Stimulated activated CD8-positive, alpha-beta memory T cell treated with anti-CD3 and anti-CD28 coated beads, Interleukin-15, amount 100 ng/mL, for 4 hours (primary cell): ENCODE measurements around the gene TFE3.

Source experiments
- DNase-seq, 2 donors: peaks; one replicate each; pipeline ENCODE4 v3.0.0-alpha.2; 2020; ENCODE audit warnings: low read depth in 2 of 2

The TFE3 gene

GRCh38 chrX:49060914-49061313 lies 17.8 kb upstream of the TFE3 start:
- DNase-seq = no peak

- DNase-seq = no peak
Measured at GRCh38 chrX:49059681-49060085, 16.5 kb upstream of the TFE3 start.

GRCh38 chrX:49059201-49059600 lies 16.0 kb upstream of the TFE3 start:
- no peak for DNase-seq

GRCh38 chrX:49058794-49059193 lies 15.6 kb upstream of the TFE3 start, which contains the start of gene CCDC120:
Gene CCDC120, plus strand, starts transcription at chrX:49058999. Its CDS starts 3,043 bp downstream, at chrX:49062042.
- DNase-seq = no peak

GRCh38 chrX:49054073-49054762 lies 11.1 kb upstream of the TFE3 start:
- DNase-seq = no peak

- DNase-seq = peak; percentile 22 to 31
Measured at GRCh38 chrX:49053223-49054072, 10.3 kb upstream of the TFE3 start.

- no peak for DNase-seq
Measured at GRCh38 chrX:49043987-49044281, 777 bp upstream of the TFE3 start.

- no peak for DNase-seq
Measured at GRCh38 chrX:49042581-49043219, 457 bp downstream of the TFE3 start.

- DNase-seq = no peak
Measured at GRCh38 chrX:49041744-49042580, 1.2 kb downstream of the TFE3 start.

GRCh38 chrX:49040376-49040955 lies 2.7 kb downstream of the TFE3 start:
- no peak for DNase-seq

GRCh38 chrX:49039598-49040375 lies 3.4 kb downstream of the TFE3 start:
- DNase-seq = peak; percentile 14 to 24

- DNase-seq = no peak
Measured at GRCh38 chrX:49037883-49038475, 5.2 kb downstream of the TFE3 start.

- no peak for DNase-seq
Measured at GRCh38 chrX:49030283-49030682, 12.9 kb downstream of the TFE3 start.

GRCh38 chrX:49029876-49030275 lies 13.3 kb downstream of the TFE3 start:
- DNase-seq = no peak

- DNase-seq = no peak
Measured at GRCh38 chrX:49019599-49020249, 23.4 kb downstream of the TFE3 start.

GRCh38 chrX:49019050-49019449 lies 24.1 kb downstream of the TFE3 start:
- DNase-seq = no peak

- no peak for DNase-seq
Measured at GRCh38 chrX:49003696-49004095, 39.5 kb downstream of the TFE3 start.

- peak; percentile 45 to 58 for DNase-seq
Measured at GRCh38 chrX:49002091-49002935, 40.8 kb downstream of the TFE3 start, which contains the start of gene GRIPAP1. Gene GRIPAP1, minus strand, starts transcription at chrX:49002264. Its CDS starts 35 bp downstream, at chrX:49002229.
